SK-N-SH treated with all-trans-retinoic acid at 6 μM for 48 hours (cell line): ENCODE measurements around the gene REEP1.

ENCODE experiments used
- ATAC-seq: fragments of 200-7000 bp; cut with Tn5 transposase; 3 replicates; pipeline ENCODE4 v1.9.1; 2020; ENCODE audit warnings: mild to moderate bottlenecking, moderate library complexity
- ARNTL ChIP-seq: fragments of 450-650 bp; formaldehyde crosslinking; IDR thresholded peaks from 2 replicates; pipeline ENCODE4 v1.5.0; 2020; ENCODE audit warnings: low read depth, mild to moderate bottlenecking, moderate library complexity, borderline replicate concordance
- BACH2 ChIP-seq: fragments of 250-450 bp; sonication (Bioruptor Pico); IDR thresholded peaks from 2 replicates; pipeline ENCODE4 v1.9.0; 2021; ENCODE audit warnings: mild to moderate bottlenecking, borderline replicate concordance
- CREB5 ChIP-seq: fragments of 250-450 bp; sonication (Bioruptor Pico); IDR thresholded peaks from 2 replicates; pipeline ENCODE4 v1.5.1; 2020; ENCODE audit warnings: low read depth, mild to moderate bottlenecking, moderate library complexity
- CSDC2 ChIP-seq: fragments of 250-450 bp; sonication (Bioruptor Pico); IDR thresholded peaks from 2 replicates; pipeline ENCODE4 v1.5.0; 2020; ENCODE audit warnings: mild to moderate bottlenecking, moderate library complexity
- CSRNP3 ChIP-seq: fragments of 250-450 bp; sonication (Bioruptor Pico); IDR thresholded peaks from 2 replicates; pipeline ENCODE4 v1.5.1; 2021; ENCODE audit warnings: mild to moderate bottlenecking, moderate library complexity
- ESRRG ChIP-seq: fragments of 250-450 bp; sonication (Bioruptor Pico); IDR thresholded peaks from 2 replicates; pipeline ENCODE4 v1.6.1; 2021; ENCODE audit warnings: mild to moderate bottlenecking
- GLIS3 ChIP-seq: fragments of 250-450 bp; sonication (Bioruptor Pico); IDR thresholded peaks from 2 replicates; pipeline ENCODE4 v1.5.0; 2020; ENCODE audit warnings: mild to moderate bottlenecking, moderate library complexity
- ISL1 ChIP-seq: fragments of 250-450 bp; sonication (Bioruptor Pico); IDR thresholded peaks from 2 replicates; pipeline ENCODE4 v2.1.2; 2022; ENCODE audit warnings: mild to moderate bottlenecking, moderate library complexity
- OSR1 ChIP-seq: fragments of 250-450 bp; sonication (Bioruptor Pico); IDR thresholded peaks from 2 replicates; pipeline ENCODE4 v1.8.0; 2022; ENCODE audit warnings: moderate library complexity, mild to moderate bottlenecking, inconsistent platforms
- PATZ1 ChIP-seq: fragments of 250-450 bp; sonication (Bioruptor Pico); IDR thresholded peaks from 2 replicates; pipeline ENCODE4 v1.8.0; 2020; ENCODE audit warnings: mild to moderate bottlenecking, moderate library complexity, borderline replicate concordance
- RARB ChIP-seq: fragments of 250-450 bp; sonication (Bioruptor Pico); IDR thresholded peaks from 2 replicates; pipeline ENCODE4 v1.8.0; 2021; ENCODE audit warnings: mild to moderate bottlenecking, moderate library complexity
- SNAI2 ChIP-seq: fragments of 250-450 bp; sonication (Bioruptor Pico); IDR thresholded peaks from 2 replicates; pipeline ENCODE4 v1.5.0; 2020; ENCODE audit warnings: mild to moderate bottlenecking, moderate library complexity
- TCF4 ChIP-seq: fragments of 250-450 bp; sonication (Bioruptor Pico); IDR thresholded peaks from 2 replicates; pipeline ENCODE4 v1.8.0; 2021; ENCODE audit warnings: mild to moderate bottlenecking, moderate library complexity, borderline replicate concordance
- TOX ChIP-seq: fragments of 250-450 bp; sonication (Bioruptor Pico); IDR thresholded peaks from 2 replicates; pipeline ENCODE4 v1.8.0; 2021; ENCODE audit warnings: mild to moderate bottlenecking, moderate library complexity, borderline replicate concordance
- TSHZ2 ChIP-seq: fragments of 250-450 bp; sonication (Bioruptor Pico); IDR thresholded peaks from 2 replicates; pipeline ENCODE4 v1.5.0; 2020; ENCODE audit warnings: mild to moderate bottlenecking, moderate library complexity
- ZC3H10 ChIP-seq: fragments of 250-450 bp; sonication (Bioruptor Pico); IDR thresholded peaks from 2 replicates; pipeline ENCODE4 v1.5.1; 2021; ENCODE audit warnings: mild to moderate bottlenecking, moderate library complexity
- ZFP3 ChIP-seq: fragments of 250-450 bp; sonication (Bioruptor Pico); IDR thresholded peaks from 2 replicates; pipeline ENCODE4 v1.5.0; 2020; ENCODE audit warnings: mild to moderate bottlenecking, moderate library complexity
- ZFP30 ChIP-seq: fragments of 450-650 bp; formaldehyde crosslinking; IDR thresholded peaks from 2 replicates; pipeline ENCODE4 v1.5.0; 2022; ENCODE audit warnings: mild to moderate bottlenecking, moderate library complexity
- ZNF565 ChIP-seq: fragments of 450-650 bp; formaldehyde crosslinking; conservative IDR thresholded peaks from 2 replicates; pipeline ENCODE4 v1.5.0; 2020; ENCODE audit warnings: low read depth, mild to moderate bottlenecking, moderate library complexity
- ZNF70 ChIP-seq: fragments of 450-650 bp; formaldehyde crosslinking; IDR thresholded peaks from 2 replicates; pipeline ENCODE4 v1.5.0; 2020; ENCODE audit warnings: mild to moderate bottlenecking, moderate library complexity
- ZNF8 ChIP-seq: fragments of 450-650 bp; formaldehyde crosslinking; IDR thresholded peaks from 2 replicates; pipeline ENCODE4 v1.5.0; 2020; ENCODE audit warnings: mild to moderate bottlenecking, moderate library complexity

REEP1 gene

GRCh38 chr2:86290596-86291327 lies 46.7 kb downstream of the REEP1 start:
- TF ChIP-seq ZNF70 (CRISPR knock-in tag): no peak
- no peak for TF ChIP-seq ZFP30 (CRISPR knock-in tag)
- TF ChIP-seq RARB: no peak
- no peak for TF ChIP-seq ESRRG (CRISPR knock-in tag)
- no peak for ATAC-seq

- peak; percentile 25; the same call in 1 of the 3 replicates for ATAC-seq
- TF ChIP-seq ZC3H10 (CRISPR knock-in tag) (no peak), OSR1 (no peak), ZNF8 (no peak), CSRNP3 (CRISPR knock-in tag) (no peak), TCF4 (CRISPR knock-in tag) (no peak), ARNTL (CRISPR knock-in tag) (no peak), ISL1 (CRISPR knock-in tag) (no peak), ZNF565 (CRISPR knock-in tag) (no peak), GLIS3 (CRISPR knock-in tag) (no peak), BACH2 (CRISPR knock-in tag) (no peak), RARB (no peak), TOX (CRISPR knock-in tag) (no peak), ZNF70 (CRISPR knock-in tag) (no peak), CREB5 (CRISPR knock-in tag) (no peak), CSDC2 (CRISPR knock-in tag) (no peak), SNAI2 (CRISPR knock-in tag) (no peak)
- TF ChIP-seq, all 23 proteins: peak for 0
Observed at GRCh38 chr2:86286516-86286915, 50.9 kb downstream of the REEP1 start.

GRCh38 chr2:86285981-86286380 lies 51.4 kb downstream of the REEP1 start:
- no peak for ATAC-seq
- TF ChIP-seq RARB (no peak), ARNTL (CRISPR knock-in tag) (no peak), TCF4 (CRISPR knock-in tag) (no peak), ESRRG (CRISPR knock-in tag) (no peak), ZFP30 (CRISPR knock-in tag) (no peak), CREB5 (CRISPR knock-in tag) (no peak)
- TF ChIP-seq, all 23 proteins: peak for 0

- no peak for ATAC-seq
- TF ChIP-seq ESRRG (CRISPR knock-in tag) (no peak), ZFP3 (CRISPR knock-in tag) (no peak), ZNF8 (no peak), ZNF70 (CRISPR knock-in tag) (no peak)
Observed at GRCh38 chr2:86285571-86285970, 51.9 kb downstream of the REEP1 start.

- no peak for ATAC-seq
- no peak for TF ChIP-seq TSHZ2 (CRISPR knock-in tag)
- no peak for TF ChIP-seq TOX (CRISPR knock-in tag)
- TF ChIP-seq PATZ1 (CRISPR knock-in tag): no peak
- TF ChIP-seq CSDC2 (CRISPR knock-in tag): no peak
- TF ChIP-seq ISL1 (CRISPR knock-in tag): no peak
- no peak for TF ChIP-seq GLIS3 (CRISPR knock-in tag)
- no peak for TF ChIP-seq CSRNP3 (CRISPR knock-in tag)
- no peak for TF ChIP-seq SNAI2 (CRISPR knock-in tag)
- no peak for TF ChIP-seq ZNF8
- TF ChIP-seq OSR1: no peak
- no peak for TF ChIP-seq ZNF565 (CRISPR knock-in tag)
- TF ChIP-seq ESRRG (CRISPR knock-in tag): no peak
- no peak for TF ChIP-seq BACH2 (CRISPR knock-in tag)
Observed at GRCh38 chr2:86284987-86285386, 52.4 kb downstream of the REEP1 start.
